Nephron progenitor cell (in vitro differentiated cells): ENCODE data around the gene THEM4.

ENCODE experiments used
- DNase-seq: peaks from one replicate; pipeline ENCODE4 v3.0.0; 2021
- H3K27ac Mint-ChIP-seq: 2 replicates; pipeline ENCODE4 v1.8.0; 2021; ENCODE audit warnings: mild to moderate bottlenecking, moderate library complexity, mixed read lengths
- H3K27me3 Mint-ChIP-seq: 2 replicates; pipeline ENCODE4 v1.8.0; 2021; ENCODE audit warnings: mild to moderate bottlenecking, low read depth, mixed read lengths; ENCODE audit not compliant: poor library complexity
- H3K36me3 Mint-ChIP-seq: 2 replicates; pipeline ENCODE4 v1.8.0; 2021; ENCODE audit warnings: low read depth, mixed read lengths
- H3K4me1 Mint-ChIP-seq: 2 replicates; pipeline ENCODE4 v1.8.0; 2021; ENCODE audit warnings: mixed read lengths
- H3K4me3 Mint-ChIP-seq: 2 replicates; pipeline ENCODE4 v1.8.0; 2021; ENCODE audit warnings: mild to moderate bottlenecking, moderate library complexity, mixed read lengths
- H3K9me3 Mint-ChIP-seq: 2 replicates; pipeline ENCODE4 v1.8.0; 2021; ENCODE audit warnings: mild to moderate bottlenecking, moderate library complexity, mixed read lengths
- CTCF ChIP-seq: fragments of 200-600 bp; sonication (generic); IDR thresholded peaks from 2 replicates; pipeline ENCODE4 v1.5.0; 2021; ENCODE audit warnings: antibody characterized with exemption

Gene THEM4

GRCh38 chr1:151839082-151839412 lies 70.3 kb downstream of the THEM4 start:
- no peaks in the 10 kb centered on the region for H3K36me3 Mint-ChIP-seq
- peaks cover 83% of the 10 kb centered on the region for H3K27me3 Mint-ChIP-seq
- no peak for DNase-seq
- H3K9me3 Mint-ChIP-seq, result no peaks in the 10 kb centered on the region
- H3K27ac Mint-ChIP-seq, result no peak overlapping the region
- H3K4me3 Mint-ChIP-seq, result peak overlapping the region; percentile 77
- H3K4me1 Mint-ChIP-seq, result peaks cover 22% of the 10 kb centered on the region
- no peak for TF ChIP-seq CTCF

- peak overlapping the region; percentile 77 for H3K4me3 Mint-ChIP-seq
- DNase-seq, result peak; percentile 50
- no peaks in the 10 kb centered on the region for H3K36me3 Mint-ChIP-seq
- no peak for TF ChIP-seq CTCF
- H3K9me3 Mint-ChIP-seq, result no peaks in the 10 kb centered on the region
- H3K4me1 Mint-ChIP-seq, result peaks cover 26% of the 10 kb centered on the region
- no peak overlapping the region for H3K27ac Mint-ChIP-seq
- H3K27me3 Mint-ChIP-seq, result peaks cover 84% of the 10 kb centered on the region
Observed at GRCh38 chr1:151838222-151839081, 70.9 kb downstream of the THEM4 start.

GRCh38 chr1:151837884-151838221 lies 71.5 kb downstream of the THEM4 start:
- no peak overlapping the region for H3K27ac Mint-ChIP-seq
- H3K4me1 Mint-ChIP-seq, result peaks cover 30% of the 10 kb centered on the region
- no peaks in the 10 kb centered on the region for H3K36me3 Mint-ChIP-seq
- peak overlapping the region; percentile 78 for H3K4me3 Mint-ChIP-seq
- peaks cover 79% of the 10 kb centered on the region for H3K27me3 Mint-ChIP-seq
- DNase-seq, result no peak
- H3K9me3 Mint-ChIP-seq, result no peaks in the 10 kb centered on the region
- no peak for TF ChIP-seq CTCF

- H3K4me1 Mint-ChIP-seq, result peaks cover 30% of the 10 kb centered on the region
- TF ChIP-seq CTCF, result no peak
- H3K4me3 Mint-ChIP-seq, result peak overlapping the region; percentile 78
- no peaks in the 10 kb centered on the region for H3K36me3 Mint-ChIP-seq
- peaks cover 79% of the 10 kb centered on the region for H3K27me3 Mint-ChIP-seq
- H3K9me3 Mint-ChIP-seq, result no peaks in the 10 kb centered on the region
- H3K27ac Mint-ChIP-seq, result no peak overlapping the region
- no peak for DNase-seq
Observed at GRCh38 chr1:151837197-151837596, 72.1 kb downstream of the THEM4 start.

GRCh38 chr1:151835596-151835995 lies 73.7 kb downstream of the THEM4 start:
- H3K4me1 Mint-ChIP-seq, result peaks cover 39% of the 10 kb centered on the region
- H3K36me3 Mint-ChIP-seq, result no peaks in the 10 kb centered on the region
- no peaks in the 10 kb centered on the region for H3K9me3 Mint-ChIP-seq
- H3K27ac Mint-ChIP-seq, result no peak overlapping the region
- no peak for TF ChIP-seq CTCF
- H3K27me3 Mint-ChIP-seq, result peaks cover 63% of the 10 kb centered on the region
- DNase-seq, result no peak
- no peak overlapping the region for H3K4me3 Mint-ChIP-seq

- Mint-ChIP-seq H3K4me1 (peaks cover 41% of the 10 kb centered on the region), H3K27me3 (peaks cover 49% of the 10 kb centered on the region)
Observed at GRCh38 chr1:151834239-151834638, 75.1 kb downstream of the THEM4 start.

More at GRCh38 chr1:151834239-151834638, 75.1 kb downstream of the THEM4 start:
- Mint-ChIP-seq H3K27ac (no peak overlapping the region), H3K36me3 (no peaks in the 10 kb centered on the region), H3K9me3 (no peaks in the 10 kb centered on the region), H3K4me3 (no peak overlapping the region)
- TF ChIP-seq CTCF, result no peak
- no peak for DNase-seq
